Activated effector memory CD4-positive, alpha-beta T cell treated with anti-CD3 and anti-CD28 coated beads, Interleukin-2, amount 50 U/mL, for 16 hours (primary cell): ENCODE results near the gene OR6N1.

Experiments
- DNase-seq: peaks from one replicate; pipeline ENCODE4 v3.0.0-alpha.2; 2020

Gene OR6N1

DNA sequence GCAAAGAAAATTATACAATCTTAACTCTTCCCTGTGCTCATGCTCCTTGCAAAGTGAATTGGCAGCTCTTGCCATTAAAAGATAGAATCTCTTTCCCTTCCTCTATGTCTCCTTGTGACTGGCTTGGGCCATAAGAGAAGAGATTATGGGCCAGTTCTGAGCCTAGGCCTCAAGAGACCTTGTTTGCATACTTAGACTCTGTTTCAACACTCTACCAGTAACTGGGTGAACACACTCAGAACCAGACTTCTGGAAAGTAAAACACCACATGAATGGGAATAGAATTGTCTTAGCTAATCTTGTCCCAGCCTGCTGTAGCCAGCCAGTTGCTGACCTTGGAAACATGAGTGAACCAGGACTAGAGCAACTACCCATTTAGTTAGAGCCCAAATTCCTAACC is 36.1 kb downstream of the OR6N1 start:
- no peak for DNase-seq

DNA sequence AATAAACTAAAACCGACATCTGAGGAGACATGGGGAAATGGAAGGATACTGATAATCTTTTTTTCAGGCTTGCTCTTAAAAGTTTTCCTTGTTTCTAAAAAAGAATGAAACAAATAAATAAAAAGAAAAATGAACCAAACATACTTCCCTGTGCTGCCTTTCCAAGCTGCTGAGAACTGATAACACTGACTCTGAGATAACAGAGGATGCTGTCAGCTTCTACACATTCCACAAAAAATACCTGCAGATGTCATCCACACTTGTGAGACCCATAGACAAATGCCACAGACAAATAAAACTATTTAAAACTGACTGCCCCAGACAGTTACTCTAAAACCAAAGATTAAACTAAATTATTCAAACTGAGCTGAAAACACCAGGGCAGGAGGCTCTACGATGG is 39.5 kb downstream of the OR6N1 start:
- no peak for DNase-seq

DNA sequence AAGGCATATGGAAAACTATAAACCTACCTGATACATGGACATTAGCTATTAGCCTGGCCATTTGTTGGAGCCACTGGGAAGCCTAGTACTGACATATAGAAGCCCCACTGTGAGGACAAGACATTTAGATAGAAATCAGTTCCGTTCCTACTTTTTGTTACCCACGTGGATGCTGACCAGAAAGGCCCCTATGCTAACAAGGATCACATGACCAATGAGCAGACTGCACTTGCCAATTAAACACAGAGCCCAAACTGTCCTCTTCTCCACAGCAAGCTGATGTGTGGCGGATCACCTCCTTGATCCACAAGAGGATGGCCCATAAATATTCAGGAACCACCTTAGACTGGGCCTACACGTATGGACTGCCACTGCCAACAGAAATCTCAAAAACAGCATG is 40.3 kb downstream of the OR6N1 start:
- no peak for DNase-seq

DNA sequence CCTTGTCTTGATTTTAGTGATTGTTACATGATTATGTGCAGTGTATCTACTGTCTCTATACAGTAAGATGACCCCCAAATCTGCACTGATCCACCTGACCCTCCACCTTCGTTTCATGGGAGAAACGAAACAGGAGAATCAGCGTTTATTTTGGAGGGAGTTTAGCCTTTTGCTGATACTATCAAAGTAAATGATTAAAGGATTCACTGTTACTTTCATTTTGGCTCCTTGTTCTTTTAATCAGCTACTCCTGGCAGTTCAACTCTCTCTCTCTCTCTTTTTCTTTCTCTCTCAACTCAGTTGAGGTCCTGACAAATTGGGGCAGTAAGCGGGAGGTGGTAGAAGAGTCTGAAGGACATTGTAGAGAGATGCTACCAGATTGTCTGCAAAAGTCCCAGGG is 41.5 kb downstream of the OR6N1 start:
- no peak for DNase-seq

DNA sequence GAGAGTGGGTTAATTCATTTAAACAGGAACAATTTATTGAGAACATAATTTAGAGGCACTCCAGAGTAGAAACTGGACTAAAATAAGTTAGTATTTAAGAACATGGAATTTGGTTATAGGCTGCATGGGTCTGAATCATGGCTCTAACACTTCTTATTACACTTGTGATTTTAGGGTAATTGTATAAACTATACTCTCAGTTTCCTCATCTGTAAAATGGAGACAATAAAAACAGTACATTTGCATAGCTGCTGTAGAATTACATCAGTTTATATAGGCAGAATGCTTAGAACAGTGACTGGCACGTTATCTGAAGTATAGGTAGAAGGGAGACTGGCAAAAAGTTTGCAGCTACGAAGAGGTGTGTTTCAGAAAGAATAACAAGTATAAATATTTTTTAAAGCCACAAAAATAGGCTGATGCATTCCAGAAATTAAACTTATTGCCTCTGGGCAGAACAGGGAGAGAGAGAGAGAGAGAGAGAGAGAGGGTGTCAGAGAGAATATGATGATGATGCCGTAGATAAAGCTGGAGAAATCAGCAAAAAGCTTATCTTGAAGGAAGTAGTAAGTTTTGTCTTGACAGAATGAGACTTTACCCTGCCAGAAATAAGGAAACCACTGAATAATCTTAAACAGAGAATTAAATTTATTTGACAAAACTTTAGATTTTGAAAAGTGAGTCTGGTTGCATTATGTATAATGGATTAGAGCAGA is 43.3 kb downstream of the OR6N1 start:
- no peak for DNase-seq

DNA sequence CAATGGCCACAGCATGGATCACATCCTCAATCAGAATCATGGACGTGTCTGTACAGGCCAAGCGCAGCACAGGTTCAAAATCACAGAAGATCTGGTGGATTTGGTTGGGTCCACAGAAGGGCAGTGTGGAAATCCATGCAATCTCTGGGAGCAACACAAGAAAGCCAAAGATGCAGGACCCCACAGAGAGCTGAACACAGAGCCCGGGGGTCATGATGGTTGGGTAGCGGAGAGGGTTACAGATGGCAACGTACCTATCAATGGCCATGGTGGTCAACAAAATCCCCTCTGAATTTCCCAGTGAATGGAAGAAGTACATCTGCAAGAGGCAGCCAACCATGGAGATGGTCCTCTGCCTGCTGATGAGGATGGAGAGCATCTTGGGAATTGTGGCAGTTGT is 47.6 kb downstream of the OR6N1 start:
- DNase-seq, result no peak

DNA sequence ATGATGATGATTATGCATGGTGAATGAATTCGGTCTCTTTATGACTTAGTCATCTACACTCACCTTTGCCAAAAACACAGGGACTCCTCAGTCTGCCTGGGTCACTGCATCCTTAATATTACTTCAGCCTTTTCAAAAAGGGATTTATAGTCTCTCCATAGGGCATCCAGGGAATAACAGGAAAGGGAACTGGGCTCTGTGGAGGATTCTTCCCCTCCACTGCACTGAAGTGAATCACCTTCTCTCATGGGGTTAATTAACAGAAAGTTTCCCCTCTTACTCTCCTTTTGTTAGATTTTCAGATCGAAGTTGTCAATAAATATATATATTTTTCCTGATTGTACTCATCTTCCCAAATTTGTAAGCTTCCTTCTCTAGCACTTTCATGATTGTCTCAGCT is 51.4 kb downstream of the OR6N1 start, which contains the start of gene OR6K3:
OR6K3 (minus strand) TSS at position 101 of the 400 bp plus-strand sequence. CDS start 2,605 bp downstream, outside the sequence.
- no peak for DNase-seq

DNA sequence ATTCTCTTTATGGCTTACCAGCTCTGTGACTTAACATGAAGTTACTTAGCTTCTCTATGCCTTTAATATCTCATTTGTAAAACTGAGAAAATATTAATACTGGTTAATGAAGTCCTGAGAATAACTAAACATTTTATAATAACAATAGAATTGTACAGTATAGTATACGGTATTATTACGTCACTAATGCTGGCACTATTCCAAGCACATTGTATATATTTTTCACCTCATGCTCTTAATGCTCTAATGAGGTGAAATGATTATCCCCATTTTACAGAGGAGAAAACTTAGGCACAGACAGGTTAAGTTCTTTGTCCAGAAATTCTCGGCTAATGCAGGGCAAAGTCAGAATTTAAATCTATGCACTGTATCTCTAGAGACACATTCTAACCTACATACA is 52.3 kb downstream of the OR6N1 start:
- DNase-seq, result no peak

DNA sequence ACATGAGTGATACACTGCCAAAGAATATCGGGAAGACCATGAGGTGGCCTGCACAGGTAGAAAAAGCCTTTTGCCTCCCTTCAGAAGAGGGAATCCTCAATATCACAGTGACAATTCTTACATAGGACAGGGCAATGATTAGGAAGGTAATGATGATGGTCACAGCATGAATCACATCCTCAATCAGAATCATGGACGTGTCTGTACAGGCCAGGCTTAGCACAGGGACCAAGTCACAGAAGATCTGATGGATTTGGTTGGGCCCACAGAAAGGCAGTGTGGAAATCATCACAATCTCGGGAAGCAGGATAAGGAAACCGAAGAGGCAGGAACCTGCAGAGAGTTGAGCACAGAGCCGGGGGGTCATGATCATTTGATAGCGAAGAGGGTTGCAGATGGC is 54.7 kb downstream of the OR6N1 start:
- DNase-seq, result no peak

DNA sequence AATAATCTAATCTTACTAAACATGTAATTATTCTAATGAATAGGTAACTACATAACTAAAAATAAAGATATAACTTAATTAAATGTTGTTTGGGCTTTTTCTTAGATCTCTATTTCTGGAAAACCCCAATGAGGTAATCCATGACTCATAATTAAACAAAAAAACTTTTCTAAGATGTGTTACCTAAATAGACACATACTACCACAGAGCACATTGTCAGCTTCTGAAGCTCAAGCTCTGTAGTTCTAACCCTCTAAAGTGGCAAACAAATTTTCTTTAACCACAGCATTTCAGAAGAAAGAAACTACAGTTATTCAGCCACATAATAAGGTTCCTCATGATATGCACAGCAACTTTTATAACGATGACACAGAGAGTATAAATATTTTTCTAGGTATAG is 55.7 kb downstream of the OR6N1 start:
- DNase-seq, result no peak

DNA sequence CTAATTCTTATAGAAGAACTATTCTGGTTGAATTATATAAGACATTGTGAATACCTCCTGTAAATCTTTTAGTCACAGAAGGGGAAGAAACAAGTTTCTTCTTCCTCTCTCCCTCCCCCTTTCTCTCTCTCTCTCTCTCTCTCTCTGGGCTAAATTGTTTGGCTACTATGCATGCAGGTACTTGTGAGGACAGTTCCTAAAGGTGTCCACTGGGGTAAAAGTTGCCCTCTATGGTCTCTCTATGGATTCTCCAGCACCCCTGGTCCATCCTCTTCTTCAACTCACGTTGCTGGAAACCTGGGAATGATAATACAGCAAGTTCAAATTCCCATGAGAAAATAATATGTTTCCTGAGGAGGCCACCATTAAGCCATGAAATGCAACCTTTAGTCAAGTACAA is 57.2 kb downstream of the OR6N1 start:
- DNase-seq, result no peak
